CD4-positive, alpha-beta T cell treated with Interleukin-17A for 4 hours (primary cell): ENCODE data around the gene APAF1.

Experiments used
- DNase-seq: peaks from one replicate; pipeline ENCODE4 v3.0.0-alpha.2; 2020; ENCODE audit warnings: mixed read lengths

The APAF1 gene

DNA sequence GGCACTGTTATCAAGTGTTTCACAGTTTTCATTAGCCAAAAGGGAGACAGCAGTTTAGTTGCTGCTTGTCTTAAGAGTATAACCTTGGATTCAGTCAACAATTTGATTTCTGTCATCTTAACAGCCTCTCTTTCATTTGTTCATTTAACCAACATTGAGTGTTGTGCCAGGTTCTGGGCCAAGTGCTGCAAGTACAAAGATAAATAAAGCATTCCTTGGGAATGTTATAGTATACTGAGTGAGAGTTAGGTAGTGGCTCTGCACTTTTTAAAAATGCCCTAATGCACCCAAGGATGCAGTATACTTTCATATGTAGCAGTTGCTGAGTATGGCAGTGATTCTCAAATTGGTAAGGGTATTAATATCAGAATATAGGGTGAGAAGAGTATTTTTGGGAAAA, 15.4 kb downstream of the APAF1 start:
- DNase-seq, result no peak

GRCh38 chr12:98669751-98670150, 24.7 kb downstream of the APAF1 start:
- no peak for DNase-seq

DNA sequence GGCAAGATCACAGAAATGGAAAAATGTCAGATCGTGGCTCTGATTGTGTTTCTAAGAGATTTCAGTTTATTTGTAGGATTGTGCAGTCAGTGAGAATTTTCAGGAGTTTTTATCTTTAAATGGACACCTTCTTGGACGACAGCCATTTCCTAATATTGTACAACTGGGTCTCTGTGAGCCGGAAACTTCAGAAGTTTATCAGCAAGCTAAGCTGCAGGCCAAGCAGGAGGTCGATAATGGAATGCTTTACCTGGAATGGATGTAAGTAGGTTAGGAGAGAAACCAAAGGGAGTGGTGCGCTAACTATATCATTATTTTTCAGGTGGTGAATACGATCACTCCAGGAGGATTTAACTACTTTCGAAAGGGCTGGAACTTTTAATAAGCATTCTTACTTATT, 26.4 kb downstream of the APAF1 start:
- no peak for DNase-seq

- no peak for DNase-seq
Observed at GRCh38 chr12:98674841-98675240, 29.8 kb downstream of the APAF1 start.

DNA sequence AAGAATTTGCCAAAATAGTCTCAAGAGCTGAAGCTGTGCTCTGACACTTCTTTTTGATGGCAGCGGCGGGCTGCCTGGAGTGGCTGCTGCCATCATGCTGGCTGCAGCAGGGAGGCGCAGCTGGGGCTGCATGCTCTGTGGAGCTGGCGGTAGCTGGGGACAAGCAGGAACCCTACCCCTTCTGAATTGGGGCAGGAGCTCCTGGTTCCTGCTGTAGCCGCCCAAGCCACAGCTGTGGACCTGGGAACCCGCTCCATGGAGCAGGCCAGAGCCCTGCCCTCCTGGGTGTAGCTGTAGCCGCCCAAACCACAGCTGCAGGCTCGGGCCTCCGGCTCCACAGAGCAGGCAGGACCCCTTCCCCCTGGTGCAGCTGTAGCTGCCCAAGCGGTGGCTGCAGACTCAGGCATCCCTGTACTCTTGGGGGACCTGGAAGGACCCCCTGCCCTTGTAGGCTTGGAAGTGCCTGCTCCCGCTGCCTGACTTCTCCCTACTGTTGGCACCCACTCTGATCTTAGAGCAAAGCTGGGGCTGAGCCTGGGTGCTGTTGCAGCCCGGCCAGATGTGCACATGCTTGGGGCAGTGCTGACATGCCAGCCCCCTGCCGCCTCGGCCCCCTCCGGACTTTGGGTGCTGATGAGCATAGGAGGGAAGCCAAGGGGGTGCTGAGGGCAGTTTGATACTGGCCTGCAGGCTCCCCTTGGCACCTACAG, 33.3 kb downstream of the APAF1 start:
- DNase-seq, result no peak

- DNase-seq, result no peak
Observed at GRCh38 chr12:98678946-98679610, 34.0 kb downstream of the APAF1 start.

GRCh38 chr12:98679611-98680005, 34.5 kb downstream of the APAF1 start:
- no peak for DNase-seq

DNA sequence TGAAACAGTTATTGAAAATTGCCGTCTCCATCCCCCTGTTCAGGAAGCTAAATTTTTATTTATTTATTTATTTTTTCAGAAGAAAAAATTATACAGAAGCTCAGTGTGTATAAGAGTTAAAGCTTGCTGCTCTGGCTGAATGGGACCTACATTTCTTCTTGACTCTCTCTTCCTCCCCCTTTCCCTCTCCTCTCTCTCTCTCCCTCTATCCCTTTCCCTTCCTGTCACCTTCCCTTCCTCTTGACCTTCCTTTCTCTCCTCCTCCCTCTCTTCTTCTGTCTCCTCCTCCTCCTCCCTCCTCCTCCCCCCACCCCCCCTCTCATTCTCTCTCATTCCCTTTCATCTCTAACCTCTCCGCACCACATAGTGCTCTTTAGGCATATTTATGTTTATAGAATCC, 39.1 kb downstream of the APAF1 start:
- no peak for DNase-seq

GRCh38 chr12:98686603-98687002, 41.5 kb downstream of the APAF1 start:
- no peak for DNase-seq

DNA sequence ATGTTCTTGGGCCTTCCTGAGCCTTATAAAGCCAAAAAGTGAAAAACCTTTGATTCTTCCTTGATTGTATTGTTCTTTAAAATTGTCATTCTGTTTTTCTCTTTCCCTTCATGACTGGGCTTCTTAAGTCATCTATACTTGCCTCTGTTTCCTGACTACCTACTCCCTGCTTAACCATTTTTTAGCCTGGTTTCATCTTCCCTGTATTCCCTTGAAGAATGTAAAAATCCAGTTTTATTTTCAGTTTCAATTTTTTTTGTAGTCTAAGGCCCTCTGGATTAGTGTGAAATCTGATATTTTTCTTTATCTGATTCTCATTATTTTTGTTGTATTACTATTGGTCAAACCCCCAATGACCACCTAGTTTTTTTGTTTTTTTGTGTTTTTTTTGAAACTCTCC, 46.3 kb downstream of the APAF1 start:
- no peak for DNase-seq

- DNase-seq, result no peak
Observed at GRCh38 chr12:98696036-98696646, 51.1 kb downstream of the APAF1 start.

GRCh38 chr12:98697209-98697608, 52.1 kb downstream of the APAF1 start:
- no peak for DNase-seq

DNA sequence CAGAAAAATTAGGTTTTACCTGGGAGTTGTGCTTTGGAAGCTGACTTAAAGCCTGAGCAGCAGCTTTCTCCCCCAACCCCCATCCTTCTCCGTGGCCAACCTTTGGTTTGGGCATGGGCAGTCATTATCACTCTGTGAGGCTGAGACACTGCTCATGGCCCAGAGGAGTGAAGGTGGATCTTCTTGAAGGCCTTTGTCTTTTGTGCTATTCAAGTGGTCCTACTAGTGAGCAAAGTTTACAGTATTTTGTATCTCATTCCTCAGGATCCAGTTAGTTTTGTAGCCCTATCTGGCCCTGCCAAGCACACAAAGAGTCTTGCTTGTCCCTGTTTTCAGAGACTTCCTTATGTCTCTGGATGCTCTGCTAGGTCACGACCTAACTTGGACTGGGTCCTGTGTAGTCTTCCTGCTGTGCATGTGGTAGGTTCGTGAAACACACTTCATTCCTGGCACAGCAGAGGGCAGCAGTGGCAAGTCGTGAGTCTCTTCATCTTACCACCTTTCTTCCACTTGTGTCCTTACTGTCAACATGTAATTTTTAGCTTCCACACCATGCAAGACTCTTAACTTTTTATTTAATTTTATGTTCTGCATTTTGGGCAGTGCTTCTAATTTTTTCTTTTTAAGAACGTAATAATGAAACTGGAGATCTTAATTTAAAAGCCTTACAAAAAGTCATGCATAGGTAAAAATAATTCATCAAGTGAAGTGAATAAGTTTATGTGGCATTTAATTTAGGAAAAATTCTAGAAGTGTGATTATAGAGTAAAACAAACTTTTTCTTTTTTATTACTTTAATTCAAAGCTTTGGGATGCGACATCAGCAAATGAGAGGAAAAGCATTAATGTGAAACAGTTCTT, 53.7 kb downstream of the APAF1 start:
- DNase-seq, result peak; percentile 24

DNA sequence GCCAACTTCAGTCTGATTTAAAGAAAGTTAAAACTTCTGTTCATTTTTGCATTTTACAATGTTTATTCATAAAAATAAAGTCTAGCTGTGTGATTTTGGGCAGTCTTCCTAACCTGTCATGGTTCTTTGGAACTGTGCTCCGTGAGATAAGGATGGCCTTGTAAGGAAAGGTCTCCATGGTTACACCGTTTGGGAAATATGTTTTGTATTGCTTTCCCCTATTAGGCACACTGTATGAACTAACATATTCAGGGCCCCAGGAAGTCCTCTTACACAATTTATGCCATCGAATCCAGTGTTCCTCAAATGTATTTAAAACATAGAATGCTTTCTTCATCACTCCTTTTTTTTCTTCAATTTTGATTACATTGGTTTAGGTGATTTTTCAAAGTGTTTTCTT, 54.5 kb downstream of the APAF1 start:
- DNase-seq, result no peak

DNA sequence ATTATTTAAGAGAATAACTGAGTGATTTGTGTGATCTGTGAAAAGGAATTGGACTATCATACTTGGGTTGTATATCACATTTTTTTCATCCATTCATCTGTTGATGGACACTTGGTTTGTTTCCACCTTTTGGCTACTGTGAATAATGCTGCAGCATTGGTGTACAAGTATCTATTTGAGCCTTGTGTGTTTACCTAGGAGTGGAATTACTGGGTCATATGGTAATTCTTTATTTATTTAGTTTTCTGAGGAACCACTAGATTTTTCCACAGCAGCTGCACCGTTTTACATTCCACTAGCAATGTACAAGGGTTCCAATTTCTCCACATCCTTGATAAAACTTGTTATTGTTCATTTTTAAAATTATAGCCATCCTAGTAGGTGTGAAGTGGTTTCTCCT, 56.1 kb downstream of the APAF1 start:
- DNase-seq, result no peak

DNA sequence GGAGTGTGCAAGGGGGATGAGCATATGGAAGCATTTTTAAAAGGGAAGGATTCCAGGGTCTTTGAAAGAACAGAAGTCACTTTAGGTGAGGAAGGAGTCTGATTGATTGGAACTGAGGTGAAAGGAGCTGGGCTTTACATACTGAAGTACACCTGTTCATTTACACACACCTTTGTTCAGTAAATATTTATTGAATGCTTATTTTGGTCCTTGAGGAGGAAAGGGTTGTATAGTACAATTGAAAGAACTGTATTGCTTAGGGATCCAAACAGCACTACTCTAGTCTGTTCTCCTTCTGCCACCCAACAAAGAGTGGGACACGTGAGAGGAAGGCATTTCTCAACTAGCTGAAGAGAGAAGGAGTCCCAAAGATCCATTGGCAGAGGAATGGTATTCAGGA, 63.9 kb downstream of the APAF1 start:
- no peak for DNase-seq

- no peak for DNase-seq
Observed at GRCh38 chr12:98714426-98714825, 69.3 kb downstream of the APAF1 start.

GRCh38 chr12:98719515-98720504, 74.7 kb downstream of the APAF1 start:
- no peak for DNase-seq

GRCh38 chr12:98721204-98721702, 76.2 kb downstream of the APAF1 start:
- DNase-seq, result no peak

- no peak for DNase-seq
Observed at GRCh38 chr12:98724384-98725155, 79.5 kb downstream of the APAF1 start.
